HG03432 (cell line): Measurements from ENCODE around the gene FAM184B.

ENCODE experiments used
- ATAC-seq: cut with Tn5 transposase; IDR thresholded peaks from one replicate; pipeline ENCODE4 v1.9.1; 2021; ENCODE audit warnings: mild to moderate bottlenecking, moderate library complexity; ENCODE audit not compliant: unreplicated experiment

The FAM184B gene

GRCh38 chr4:17781300-17782287 is at the start of gene FAM184B:
TSS of gene FAM184B (minus strand) at chr4:17781621. CDS start at chr4:17781299, 322 bp downstream.
- no peak for ATAC-seq

GRCh38 chr4:17823871-17824669 is 42.6 kb upstream of the FAM184B start:
- no peak for ATAC-seq

DNA sequence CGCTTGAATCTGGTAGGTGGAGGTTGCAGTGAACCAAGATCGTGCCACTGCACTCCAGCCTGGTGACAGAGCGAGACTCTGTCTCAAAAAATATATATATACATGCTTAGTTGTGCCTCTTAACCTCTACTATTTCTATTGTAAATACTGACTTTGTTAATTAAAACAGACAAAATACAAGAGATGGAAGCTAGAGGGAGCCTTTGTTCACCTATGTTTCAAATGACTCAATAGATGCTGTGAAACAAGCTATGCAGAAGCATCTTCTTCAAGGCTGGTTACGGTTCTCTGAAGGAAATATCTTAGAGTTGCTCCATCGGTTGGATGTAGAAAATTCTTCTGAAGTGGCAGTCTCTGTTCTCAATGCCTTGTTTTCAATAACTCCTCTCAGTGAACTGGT is 35.6 kb upstream of the FAM184B start:
- peak; percentile 82 for ATAC-seq

GRCh38 chr4:17816142-17816541 is 34.7 kb upstream of the FAM184B start:
- ATAC-seq: no peak

DNA sequence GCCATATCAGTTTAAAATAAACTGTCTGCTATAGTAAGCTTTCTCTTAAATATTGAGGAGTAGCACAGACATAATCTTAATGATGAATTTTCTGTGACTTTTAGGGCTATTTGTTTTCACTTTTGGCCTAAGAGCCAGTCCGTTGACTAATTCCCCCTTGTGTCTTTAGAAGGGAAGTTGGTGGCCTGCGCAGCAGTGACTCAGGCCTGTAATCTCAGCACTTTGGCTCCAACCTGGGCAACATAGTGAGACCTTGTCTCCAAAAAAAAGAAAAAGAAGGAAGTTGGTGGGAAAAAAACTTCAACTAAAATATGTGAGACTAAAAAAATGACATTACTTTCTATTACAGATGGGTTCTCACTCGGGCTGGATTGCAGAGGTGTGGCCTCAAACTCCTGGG is 32.7 kb upstream of the FAM184B start:
- ATAC-seq: no peak

GRCh38 chr4:17812801-17813200 is 31.4 kb upstream of the FAM184B start:
- ATAC-seq: no peak

DNA sequence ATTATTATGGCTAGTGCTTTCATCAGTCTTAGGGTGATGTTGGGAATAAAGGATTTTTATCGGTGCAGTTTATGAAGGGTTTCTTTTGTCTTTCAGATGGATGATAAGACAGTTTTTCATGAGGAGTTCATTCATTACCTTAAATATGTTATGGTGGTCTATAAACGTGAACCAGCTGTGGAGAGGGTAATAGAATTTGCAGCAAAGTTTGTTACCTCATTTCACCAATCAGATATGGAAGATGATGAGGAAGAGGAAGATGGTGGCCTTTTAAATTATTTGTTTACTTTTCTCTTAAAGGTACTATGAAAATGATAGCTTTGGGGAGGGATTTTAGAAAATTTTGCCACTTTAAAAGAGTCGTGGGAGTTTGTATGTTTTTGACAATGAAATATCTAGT is 30.7 kb upstream of the FAM184B start:
- no peak for ATAC-seq

GRCh38 chr4:17811078-17811603 is 29.7 kb upstream of the FAM184B start:
- peak; percentile 36 for ATAC-seq

GRCh38 chr4:17810260-17811077 is 29.0 kb upstream of the FAM184B start, which contains the start of the genes DCAF16 and NCAPG:
TSS of gene DCAF16 (minus strand) at chr4:17810757. CDS start at chr4:17804141, 6,616 bp downstream.
TSS of gene NCAPG (plus strand) at chr4:17810979. CDS start at chr4:17811078, 99 bp downstream.
- peak; percentile 92 for ATAC-seq

- no peak for ATAC-seq
Measured at GRCh38 chr4:17809667-17810066, 28.2 kb upstream of the FAM184B start.

GRCh38 chr4:17807446-17807845 is 26.0 kb upstream of the FAM184B start:
- no peak for ATAC-seq

GRCh38 chr4:17805580-17806155 is 24.2 kb upstream of the FAM184B start:
- ATAC-seq: no peak

DNA sequence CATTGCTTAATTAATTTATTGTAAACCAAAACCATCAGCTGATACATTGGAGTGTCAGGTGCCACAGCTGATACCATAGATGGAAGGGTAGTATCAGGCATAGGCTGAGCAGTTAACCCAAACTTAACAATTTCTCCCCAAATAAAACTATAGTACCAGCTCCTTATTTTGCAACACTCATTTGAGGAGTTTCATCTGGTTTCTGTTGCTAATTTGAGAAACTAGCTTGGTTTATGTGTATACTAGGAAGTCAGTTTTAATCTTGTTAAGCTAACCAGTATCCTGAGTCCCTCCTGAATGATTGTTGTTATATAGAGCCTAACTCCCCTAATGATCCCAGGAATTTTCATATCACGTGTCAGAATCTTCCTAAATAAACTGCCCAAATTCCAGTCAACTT is 16.4 kb upstream of the FAM184B start:
- ATAC-seq: peak; percentile 46

DNA sequence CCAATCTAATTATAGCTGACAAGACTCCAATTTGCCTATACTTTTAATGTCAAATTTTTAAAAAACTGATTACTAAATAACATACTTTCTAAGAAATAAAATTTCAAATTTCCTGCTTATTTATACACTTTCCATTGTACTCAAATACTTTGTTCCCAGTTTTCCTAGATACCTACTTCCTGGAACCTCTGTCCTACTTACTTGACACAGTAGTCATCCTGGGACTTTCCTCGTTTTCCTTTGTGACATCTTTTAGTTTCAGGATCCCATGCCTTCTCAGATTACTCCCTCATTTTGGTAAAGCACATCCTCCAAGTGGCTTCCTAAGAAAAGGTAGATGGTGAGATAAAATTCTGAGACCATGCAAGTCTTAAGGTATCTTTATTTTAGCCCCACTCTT is 13.3 kb upstream of the FAM184B start:
- ATAC-seq: no peak

DNA sequence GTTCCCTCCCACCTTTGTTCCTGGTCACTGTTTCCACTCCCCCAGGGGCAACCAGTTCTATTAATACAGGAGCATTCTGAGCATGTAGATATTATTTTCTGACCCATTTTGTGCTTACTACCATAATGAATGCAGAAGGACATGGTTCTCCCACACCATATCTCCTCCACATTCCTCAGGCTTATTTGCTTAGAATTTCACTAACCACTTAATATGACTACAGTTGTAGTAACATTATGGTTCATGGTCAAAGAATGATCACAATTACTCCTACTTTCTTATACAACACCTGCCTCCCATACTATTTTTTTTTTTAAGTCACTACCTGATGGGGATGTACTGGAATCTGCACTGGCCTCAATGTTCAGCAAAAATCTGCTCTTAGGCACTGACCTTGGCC is 7.5 kb upstream of the FAM184B start:
- no peak for ATAC-seq

- ATAC-seq: no peak
Measured at GRCh38 chr4:17787315-17787714, 5.9 kb upstream of the FAM184B start.

DNA sequence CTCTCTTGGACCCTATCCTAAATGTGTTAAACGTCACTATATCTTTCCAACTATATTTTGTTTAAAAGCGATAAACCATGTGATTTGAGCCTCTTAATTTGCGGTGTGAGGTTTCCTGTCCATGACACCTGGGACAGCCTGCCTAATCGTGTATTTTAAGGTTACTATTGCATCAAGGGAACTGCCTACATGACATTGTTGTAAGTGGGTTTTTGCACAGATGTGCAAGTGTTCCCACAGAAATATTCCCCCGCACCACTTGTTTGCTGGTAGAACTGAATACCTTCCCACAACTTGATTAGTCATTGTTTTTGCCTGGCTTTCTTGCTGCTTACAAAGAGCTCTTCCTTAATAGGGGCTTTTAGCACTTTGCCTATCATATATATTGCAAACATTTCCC is 5.1 kb upstream of the FAM184B start:
- ATAC-seq: peak; percentile 52

GRCh38 chr4:17785858-17786257 is 4.4 kb upstream of the FAM184B start:
- no peak for ATAC-seq

DNA sequence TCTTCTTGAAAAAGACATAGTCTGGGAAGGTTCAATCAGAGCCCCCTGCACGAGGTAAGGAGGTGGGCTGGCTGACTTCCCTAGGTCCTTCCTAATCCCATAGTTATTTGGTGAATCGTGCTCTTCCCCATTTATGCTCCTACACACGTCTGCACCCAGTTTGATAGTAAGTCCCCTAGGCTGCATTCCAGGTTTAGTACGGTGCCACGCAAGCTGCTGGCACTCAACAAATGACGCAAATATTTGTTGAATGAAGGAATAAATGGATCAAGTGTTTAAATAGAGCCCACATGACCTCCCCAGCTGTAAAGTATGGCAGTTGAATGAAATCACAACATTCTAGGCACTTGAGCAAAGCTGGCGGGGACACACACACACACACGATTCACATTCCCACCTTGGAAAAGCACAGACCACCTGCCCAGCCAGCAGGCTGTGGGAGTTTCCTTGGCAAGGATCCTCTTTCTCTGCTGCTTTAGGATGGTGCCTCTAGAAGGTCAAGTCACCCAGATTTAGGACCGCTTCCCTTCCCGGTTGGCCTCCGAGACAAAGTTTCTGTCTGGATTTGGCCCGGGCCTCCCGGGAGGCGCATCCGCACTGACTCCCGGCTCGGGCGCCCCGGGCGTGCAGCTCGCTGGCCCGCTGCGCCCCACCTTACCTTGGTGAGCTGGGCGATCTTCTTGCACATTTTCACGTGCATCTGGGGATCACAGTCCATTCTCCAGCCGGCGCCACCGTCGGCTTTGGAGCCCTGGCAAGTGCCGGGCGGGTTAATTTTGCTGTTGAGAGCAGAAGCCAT is 721 bp downstream of the FAM184B start:
- no peak for ATAC-seq
